GM19239 (cell line): ENCODE data around the gene PLEKHH3.
"Not testable (repeated sequence)": the region's sequence is repeated elsewhere in the genome, so short reads cannot be mapped to it uniquely, and the experiment has no call there.

ENCODE experiments used
- DNase-seq: peaks from one replicate; pipeline ENCODE4 v3.0.0; 2011; ENCODE audit warnings: low spot score; ENCODE audit not compliant: insufficient read length
- FAIRE-seq: peaks from 2 replicates; lab custom pipeline; 2011; peaks lifted over from hg19 to GRCh38; lab: Jason Lieb, UNC

PLEKHH3 gene

GRCh38 chr17:42647778-42648177 lies 29.0 kb downstream of the PLEKHH3 start:
- DNase-seq (no peak), FAIRE-seq (no peak)

GRCh38 chr17:42642336-42642735 lies 34.5 kb downstream of the PLEKHH3 start:
- FAIRE-seq (no peak), DNase-seq (no peak)

GRCh38 chr17:42640121-42640520 lies 36.7 kb downstream of the PLEKHH3 start:
- FAIRE-seq (no peak), DNase-seq (no peak)

- FAIRE-seq (no peak), DNase-seq (no peak)
Observed at GRCh38 chr17:42639525-42640113, 37.2 kb downstream of the PLEKHH3 start.

GRCh38 chr17:42632949-42633444 lies 43.8 kb downstream of the PLEKHH3 start:
- FAIRE-seq: no peak
- DNase-seq: no peak

- no peak for FAIRE-seq
- no peak for DNase-seq
Observed at GRCh38 chr17:42629411-42630009, 47.3 kb downstream of the PLEKHH3 start.

GRCh38 chr17:42627032-42627764 lies 49.6 kb downstream of the PLEKHH3 start:
- FAIRE-seq, DNase-seq: not testable (repeated sequence)

GRCh38 chr17:42623732-42624596 lies 52.8 kb downstream of the PLEKHH3 start:
- FAIRE-seq (no peak), DNase-seq (no peak)

GRCh38 chr17:42623271-42623670 lies 53.5 kb downstream of the PLEKHH3 start:
- FAIRE-seq: no peak
- no peak for DNase-seq

GRCh38 chr17:42621987-42622386 lies 54.8 kb downstream of the PLEKHH3 start:
- FAIRE-seq, DNase-seq: not testable (repeated sequence)

GRCh38 chr17:42618442-42619150 lies 58.2 kb downstream of the PLEKHH3 start:
- peak; percentile 100 for FAIRE-seq

GRCh38 chr17:42617956-42618431 lies 58.8 kb downstream of the PLEKHH3 start:
- no peak for FAIRE-seq
- DNase-seq: no peak

More at GRCh38 chr17:42618442-42619150, 58.2 kb downstream of the PLEKHH3 start:
- peak; percentile 64 for DNase-seq
